GM23338 (cell line): ENCODE data around the gene ZNF808.

Experiments
- CREB1 ChIP-seq: fragments of 250-450 bp; sonication (Bioruptor Pico); IDR thresholded peaks from 2 replicates; pipeline ENCODE4 v1.5.0; 2020; ENCODE audit warnings: low read depth, mild to moderate bottlenecking, moderate library complexity
- CTCF ChIP-seq, 2 experiments: fragments of 200-600 bp in 1 of 2; sonication (generic) in 1 of 2; conservative IDR thresholded peaks; 2 replicates each; pipeline versions ENCODE4 v1.5.1 to v1.6.1; 2016 to 2017; ENCODE audit warnings: antibody characterized with exemption in 2 of 2, low read depth in 2 of 2, mild to moderate bottlenecking in 2 of 2, moderate library complexity in 1 of 2
- EZH2 ChIP-seq: fragments of 200-600 bp; sonication (generic); IDR thresholded peaks from one replicate; pipeline ENCODE4 v1.8.0; 2017; ENCODE audit warnings: antibody characterized with exemption, mild to moderate bottlenecking, low read depth; ENCODE audit not compliant: unreplicated experiment
- EZH2phosphoT487 ChIP-seq: fragments of 200-600 bp; sonication (generic); IDR thresholded peaks from one replicate; pipeline ENCODE4 v1.8.1; 2018; ENCODE audit warnings: antibody characterized with exemption; ENCODE audit not compliant: unreplicated experiment
- JUNB ChIP-seq: IDR thresholded peaks from one replicate; pipeline ENCODE4 v1.6.1; 2016; ENCODE audit warnings: antibody characterized with exemption; ENCODE audit not compliant: unreplicated experiment
- NANOG ChIP-seq: IDR thresholded peaks from 2 replicates; pipeline ENCODE4 v1.6.1; 2016; ENCODE audit warnings: antibody characterized with exemption, borderline replicate concordance
- POLR2AphosphoS5 ChIP-seq: IDR thresholded peaks from 2 replicates; pipeline ENCODE4 v1.6.1; 2016; ENCODE audit warnings: antibody characterized with exemption, low read depth
- REST ChIP-seq: IDR thresholded peaks from one replicate; pipeline ENCODE4 v1.6.1; 2018; ENCODE audit warnings: antibody characterized with exemption; ENCODE audit not compliant: unreplicated experiment
- STAT1 ChIP-seq: IDR thresholded peaks from one replicate; pipeline ENCODE4 v1.6.1; 2016; ENCODE audit warnings: antibody characterized with exemption; ENCODE audit not compliant: unreplicated experiment
- ZNF114 ChIP-seq: fragments of 250-450 bp; sonication (Bioruptor Pico); IDR thresholded peaks from 2 replicates; pipeline ENCODE4 v1.5.0; 2020; ENCODE audit warnings: mild to moderate bottlenecking, moderate library complexity
- ZNF331 ChIP-seq: fragments of 250-450 bp; sonication (Bioruptor Pico); IDR thresholded peaks from 2 replicates; pipeline ENCODE4 v1.5.0; 2020; ENCODE audit warnings: low read depth, mild to moderate bottlenecking, moderate library complexity
- TF ChIP-seq, protein P1 (sequence below): IDR thresholded peaks from 2 replicates; pipeline ENCODE4 v1.6.1; 2016; ENCODE audit warnings: antibody characterized with exemption
- TF ChIP-seq, protein P2 (sequence below): fragments of 250-450 bp; sonication (Bioruptor Pico); IDR thresholded peaks from 2 replicates; pipeline ENCODE4 v1.5.0; 2020; ENCODE audit warnings: mild to moderate bottlenecking, moderate library complexity

DNA sequence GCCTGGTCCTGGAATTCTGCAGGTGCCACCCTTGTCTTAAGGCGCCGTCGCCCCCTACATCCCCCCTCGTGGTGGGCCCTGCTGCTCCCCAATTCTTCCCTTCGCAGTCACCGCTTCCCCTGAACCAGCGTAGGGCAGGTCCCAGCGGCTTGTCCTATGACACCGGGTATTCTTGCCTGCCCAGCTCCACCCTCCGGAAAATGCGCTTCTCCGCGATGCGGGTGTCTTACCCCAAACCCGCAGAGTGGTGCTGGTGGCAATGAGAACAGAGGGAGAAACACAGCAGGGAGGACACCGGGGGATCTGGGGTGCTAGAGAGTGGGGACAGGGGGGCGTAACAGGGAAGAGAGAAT, 9.0 kb downstream of the ZNF808 start:
- TF ChIP-seq EZH2: no peak
- no peak for TF ChIP-seq CTCF (conservative IDR thresholded peaks at IDR 0.05; ENCODE audit: low read depth in 2 of 2)
- no peak for TF ChIP-seq POLR2AphosphoS5
- no peak for TF ChIP-seq REST
- TF ChIP-seq ZNF114: no peak
- TF ChIP-seq, protein P1, sequence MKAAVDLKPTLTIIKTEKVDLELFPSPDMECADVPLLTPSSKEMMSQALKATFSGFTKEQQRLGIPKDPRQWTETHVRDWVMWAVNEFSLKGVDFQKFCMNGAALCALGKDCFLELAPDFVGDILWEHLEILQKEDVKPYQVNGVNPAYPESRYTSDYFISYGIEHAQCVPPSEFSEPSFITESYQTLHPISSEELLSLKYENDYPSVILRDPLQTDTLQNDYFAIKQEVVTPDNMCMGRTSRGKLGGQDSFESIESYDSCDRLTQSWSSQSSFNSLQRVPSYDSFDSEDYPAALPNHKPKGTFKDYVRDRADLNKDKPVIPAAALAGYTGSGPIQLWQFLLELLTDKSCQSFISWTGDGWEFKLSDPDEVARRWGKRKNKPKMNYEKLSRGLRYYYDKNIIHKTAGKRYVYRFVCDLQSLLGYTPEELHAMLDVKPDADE: no peak
- TF ChIP-seq JUNB: no peak
- TF ChIP-seq EZH2phosphoT487: no peak
- no peak for TF ChIP-seq NANOG
- TF ChIP-seq CREB1: no peak
- no peak for TF ChIP-seq STAT1
- TF ChIP-seq ZNF331 (CRISPR knock-in tag): no peak
- TF ChIP-seq, protein P2, sequence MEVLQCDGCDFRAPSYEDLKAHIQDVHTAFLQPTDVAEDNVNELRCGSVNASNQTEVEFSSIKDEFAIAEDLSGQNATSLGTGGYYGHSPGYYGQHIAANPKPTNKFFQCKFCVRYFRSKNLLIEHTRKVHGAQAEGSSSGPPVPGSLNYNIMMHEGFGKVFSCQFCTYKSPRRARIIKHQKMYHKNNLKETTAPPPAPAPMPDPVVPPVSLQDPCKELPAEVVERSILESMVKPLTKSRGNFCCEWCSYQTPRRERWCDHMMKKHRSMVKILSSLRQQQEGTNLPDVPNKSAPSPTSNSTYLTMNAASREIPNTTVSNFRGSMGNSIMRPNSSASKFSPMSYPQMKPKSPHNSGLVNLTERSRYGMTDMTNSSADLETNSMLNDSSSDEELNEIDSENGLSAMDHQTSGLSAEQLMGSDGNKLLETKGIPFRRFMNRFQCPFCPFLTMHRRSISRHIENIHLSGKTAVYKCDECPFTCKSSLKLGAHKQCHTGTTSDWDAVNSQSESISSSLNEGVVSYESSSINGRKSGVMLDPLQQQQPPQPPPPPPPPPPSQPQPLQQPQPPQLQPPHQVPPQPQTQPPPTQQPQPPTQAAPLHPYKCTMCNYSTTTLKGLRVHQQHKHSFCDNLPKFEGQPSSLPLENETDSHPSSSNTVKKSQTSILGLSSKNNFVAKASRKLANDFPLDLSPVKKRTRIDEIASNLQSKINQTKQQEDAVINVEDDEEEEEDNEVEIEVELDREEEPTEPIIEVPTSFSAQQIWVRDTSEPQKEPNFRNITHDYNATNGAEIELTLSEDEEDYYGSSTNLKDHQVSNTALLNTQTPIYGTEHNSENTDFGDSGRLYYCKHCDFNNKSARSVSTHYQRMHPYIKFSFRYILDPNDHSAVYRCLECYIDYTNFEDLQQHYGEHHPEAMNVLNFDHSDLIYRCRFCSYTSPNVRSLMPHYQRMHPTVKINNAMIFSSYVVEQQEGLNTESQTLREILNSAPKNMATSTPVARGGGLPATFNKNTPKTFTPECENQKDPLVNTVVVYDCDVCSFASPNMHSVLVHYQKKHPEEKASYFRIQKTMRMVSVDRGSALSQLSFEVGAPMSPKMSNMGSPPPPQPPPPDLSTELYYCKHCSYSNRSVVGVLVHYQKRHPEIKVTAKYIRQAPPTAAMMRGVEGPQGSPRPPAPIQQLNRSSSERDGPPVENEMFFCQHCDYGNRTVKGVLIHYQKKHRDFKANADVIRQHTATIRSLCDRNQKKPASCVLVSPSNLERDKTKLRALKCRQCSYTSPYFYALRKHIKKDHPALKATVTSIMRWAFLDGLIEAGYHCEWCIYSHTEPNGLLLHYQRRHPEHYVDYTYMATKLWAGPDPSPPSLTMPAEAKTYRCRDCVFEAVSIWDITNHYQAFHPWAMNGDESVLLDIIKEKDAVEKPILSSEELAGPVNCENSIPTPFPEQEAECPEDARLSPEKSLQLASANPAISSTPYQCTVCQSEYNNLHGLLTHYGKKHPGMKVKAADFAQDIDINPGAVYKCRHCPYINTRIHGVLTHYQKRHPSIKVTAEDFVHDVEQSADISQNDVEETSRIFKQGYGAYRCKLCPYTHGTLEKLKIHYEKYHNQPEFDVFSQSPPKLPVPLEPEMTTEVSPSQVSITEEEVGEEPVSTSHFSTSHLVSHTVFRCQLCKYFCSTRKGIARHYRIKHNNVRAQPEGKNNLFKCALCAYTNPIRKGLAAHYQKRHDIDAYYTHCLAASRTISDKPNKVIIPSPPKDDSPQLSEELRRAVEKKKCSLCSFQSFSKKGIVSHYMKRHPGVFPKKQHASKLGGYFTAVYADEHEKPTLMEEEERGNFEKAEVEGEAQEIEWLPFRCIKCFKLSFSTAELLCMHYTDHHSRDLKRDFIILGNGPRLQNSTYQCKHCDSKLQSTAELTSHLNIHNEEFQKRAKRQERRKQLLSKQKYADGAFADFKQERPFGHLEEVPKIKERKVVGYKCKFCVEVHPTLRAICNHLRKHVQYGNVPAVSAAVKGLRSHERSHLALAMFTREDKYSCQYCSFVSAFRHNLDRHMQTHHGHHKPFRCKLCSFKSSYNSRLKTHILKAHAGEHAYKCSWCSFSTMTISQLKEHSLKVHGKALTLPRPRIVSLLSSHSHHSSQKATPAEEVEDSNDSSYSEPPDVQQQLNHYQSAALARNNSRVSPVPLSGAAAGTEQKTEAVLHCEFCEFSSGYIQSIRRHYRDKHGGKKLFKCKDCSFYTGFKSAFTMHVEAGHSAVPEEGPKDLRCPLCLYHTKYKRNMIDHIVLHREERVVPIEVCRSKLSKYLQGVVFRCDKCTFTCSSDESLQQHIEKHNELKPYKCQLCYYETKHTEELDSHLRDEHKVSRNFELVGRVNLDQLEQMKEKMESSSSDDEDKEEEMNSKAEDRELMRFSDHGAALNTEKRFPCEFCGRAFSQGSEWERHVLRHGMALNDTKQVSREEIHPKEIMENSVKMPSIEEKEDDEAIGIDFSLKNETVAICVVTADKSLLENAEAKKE (CRISPR knock-in tag): no peak
